Common myeloid progenitor, CD34-positive (primary cell): ENCODE data around the gene MNT.

Experiments
- CTCF ChIA-PET: fragments of 350-600 bp; sonication (Branson Sonifier 250); formaldehyde crosslinking; loops from one replicate; lab custom pipeline; 2021; ENCODE audit warnings: antibody characterized with exemption; lab: Charles Lee
- POLR2A ChIA-PET: fragments of 350-600 bp; sonication (Branson Sonifier 250); formaldehyde crosslinking; loops from one replicate; lab custom pipeline; 2021; ENCODE audit warnings: antibody characterized with exemption; lab: Charles Lee
- DNase-seq, 3 donors: peaks; one replicate each; pipeline versions ENCODE4 v3.0.0 to v3.0.0-alpha.2; 2013
- H3K27ac ChIP-seq, 2 experiments: 1 replicate in 1 of 2; 2 replicates in 1 of 2; pipeline ENCODE4 v1.7.0; 2013; ENCODE audit warnings: inconsistent platforms in 2 of 2, low read length in 2 of 2, mild to moderate bottlenecking in 2 of 2, low read depth in 1 of 2, moderate library complexity in 1 of 2; ENCODE audit not compliant: severe bottlenecking in 2 of 2, insufficient read depth in 1 of 2, poor library complexity in 1 of 2
- H3K27me3 ChIP-seq, 5 experiments: replicated peaks in 2 of 5; 1 replicate in 3 of 5; 2 replicates in 2 of 5; pipeline versions ENCODE4 v1.6.1 to v1.7.0; 2013; ENCODE audit warnings: low read length in 4 of 5, mild to moderate bottlenecking in 2 of 5, moderate library complexity in 2 of 5, inconsistent platforms in 1 of 5; ENCODE audit not compliant: insufficient read depth in 5 of 5, control insufficient read depth in 4 of 5
- H3K36me3 ChIP-seq, 4 experiments: 1 replicate in 2 of 4; 2 replicates in 2 of 4; pipeline versions ENCODE4 v1.6.1 to v1.7.0; 2013; ENCODE audit warnings: low read length in 3 of 4, control low read depth in 1 of 4, mild to moderate bottlenecking in 1 of 4; ENCODE audit not compliant: control insufficient read depth in 4 of 4, insufficient read depth in 4 of 4
- H3K4me1 ChIP-seq, 4 experiments: 1 replicate in 3 of 4; 2 replicates in 1 of 4; pipeline versions ENCODE4 v1.6.1 to v1.7.1; 2013; ENCODE audit warnings: low read length in 3 of 4, mild to moderate bottlenecking in 3 of 4, control low read depth in 1 of 4, inconsistent platforms in 1 of 4, moderate library complexity in 1 of 4; ENCODE audit not compliant: control insufficient read depth in 4 of 4, insufficient read depth in 4 of 4; ENCODE audit errors: control extremely low read depth in 1 of 4
- H3K4me3 ChIP-seq, 7 experiments: 1 replicate in 4 of 7; 2 replicates in 3 of 7; pipeline versions ENCODE4 v1.5.1 to v1.7.0; 2013; ENCODE audit warnings: mild to moderate bottlenecking in 7 of 7, low read length in 6 of 7, moderate library complexity in 6 of 7, inconsistent platforms in 2 of 7, low read depth in 2 of 7, control low read depth in 1 of 7; ENCODE audit not compliant: insufficient read depth in 4 of 7, control insufficient read depth in 1 of 7; ENCODE audit errors: extremely low read depth in 1 of 7
- H3K9me3 ChIP-seq, 5 experiments: 1 replicate in 4 of 5; 2 replicates in 1 of 5; pipeline versions ENCODE4 v1.6.1 to v1.7.1; 2013; ENCODE audit warnings: low read length in 4 of 5, mild to moderate bottlenecking in 2 of 5, inconsistent platforms in 1 of 5, low read depth in 1 of 5, moderate library complexity in 1 of 5; ENCODE audit not compliant: control insufficient read depth in 4 of 5, insufficient read depth in 2 of 5; ENCODE audit errors: control extremely low read depth in 1 of 5
- WGBS: methylation state at CpG from one replicate; pipeline ENCODE4 v1.1.5; 2013; ENCODE audit not compliant: insufficient coverage; 5-methylcytosine and 5-hydroxymethylcytosine counted together

Gene MNT

DNA sequence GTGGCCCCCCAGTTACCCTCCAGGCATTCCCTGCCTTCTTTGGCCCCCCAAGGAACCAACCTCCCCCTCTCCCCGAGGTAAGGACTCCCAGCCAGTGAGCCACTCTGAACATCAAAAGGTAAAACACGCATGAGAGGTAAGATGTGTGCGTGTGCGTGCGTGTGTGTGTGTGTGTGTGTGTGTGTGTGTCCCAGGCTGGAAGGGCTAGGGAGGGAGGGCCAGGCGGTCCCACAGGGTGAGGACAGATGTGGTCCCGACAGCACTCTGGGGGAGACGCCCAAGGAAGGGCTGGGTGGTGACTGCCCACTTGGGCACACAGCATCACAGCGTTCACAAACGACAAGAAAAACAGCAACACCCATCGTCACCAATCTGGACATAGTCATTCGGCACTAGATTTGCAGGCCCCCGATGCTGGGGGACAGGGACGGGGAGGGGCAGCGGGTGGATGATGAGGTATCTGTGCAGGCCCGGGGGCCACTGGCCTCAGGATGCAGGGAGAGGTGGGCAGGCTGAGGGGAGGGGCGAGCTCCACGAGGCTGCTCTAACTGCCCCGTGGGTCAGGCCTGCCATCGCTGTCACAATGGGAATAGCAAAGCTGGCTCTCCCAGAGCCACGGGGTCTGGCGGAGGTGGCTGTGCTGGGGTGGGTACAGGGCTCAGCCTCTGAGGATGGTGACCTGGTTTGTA is 16.3 kb downstream of the MNT start:
- no peak for DNase-seq
- peaks cover 0 to 2% (median 0%) of the 10 kb centered on the region in 4 experiments for H3K4me1 ChIP-seq
- no peaks in the 10 kb centered on the region for H3K9me3 ChIP-seq
- ChIA-PET POLR2A (interaction anchor here (0.6 to 1.5 kb wide), 3 partner anchors 14 to 404 kb away, joined by 3 to 4 read pairs (median 3); no protein-coding TSS in a partner anchor), CTCF (interaction anchor here (0.9 to 18.5 kb wide), 7 partner anchors 11 to 290 kb away, joined by 3 to 311 read pairs (median 12); no protein-coding TSS in a partner anchor)
- no peaks in the 10 kb centered on the region for H3K27me3 ChIP-seq
- no peak overlapping the region for H3K4me3 ChIP-seq
- WGBS: 93% methylated on average over 18 of the region's 22 CpGs
- no peak overlapping the region for H3K27ac ChIP-seq
- peaks cover 6 to 56% (median 42%) of the 10 kb centered on the region in 4 experiments for H3K36me3 ChIP-seq

DNA sequence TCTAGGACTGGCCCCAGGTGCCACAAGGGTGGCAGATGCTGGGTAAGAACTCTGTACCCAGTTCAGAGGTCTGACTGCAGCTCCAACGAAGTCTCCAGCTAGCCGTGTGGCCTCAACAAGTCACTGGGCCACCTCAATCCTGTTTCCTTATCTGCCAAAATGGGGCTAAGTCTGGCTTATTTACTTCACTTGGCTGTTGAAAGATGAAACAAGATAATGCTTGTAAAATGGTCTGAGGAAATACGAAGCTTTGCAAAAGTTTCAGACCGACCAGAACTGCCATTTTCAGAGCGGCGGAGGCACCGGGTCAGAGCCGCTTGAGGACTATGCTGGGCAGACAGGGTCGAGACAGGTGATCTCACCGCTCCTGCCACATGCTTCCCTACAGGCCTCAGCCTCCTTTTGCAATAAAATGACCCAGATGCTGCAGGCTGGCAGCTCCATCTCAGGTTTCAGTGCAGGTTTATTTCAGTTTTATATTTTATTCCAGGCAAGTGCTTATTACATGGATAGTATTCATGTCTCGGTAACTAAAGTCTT is 17.2 kb downstream of the MNT start:
- H3K27me3 ChIP-seq: no peaks in the 10 kb centered on the region
- peaks cover 6 to 64% (median 48%) of the 10 kb centered on the region in 4 experiments for H3K36me3 ChIP-seq
- H3K4me3 ChIP-seq: no peak overlapping the region
- DNase-seq: no peak
- no peaks in the 10 kb centered on the region for H3K9me3 ChIP-seq
- ChIA-PET POLR2A (interaction anchor here (0.5 to 1.5 kb wide), 4 partner anchors 9 to 57 kb away, joined by 3 to 4 read pairs (median 4); no protein-coding TSS in a partner anchor), CTCF (interaction anchor here (0.6 to 18.5 kb wide), 12 partner anchors 9 to 317 kb away, joined by 3 to 311 read pairs (median 10); partner anchors contain the start of gene MNT)
- 90% methylated on average over 10 of the region's 11 CpGs for WGBS
- no peaks in the 10 kb centered on the region for H3K4me1 ChIP-seq
- H3K27ac ChIP-seq: no peak overlapping the region

DNA sequence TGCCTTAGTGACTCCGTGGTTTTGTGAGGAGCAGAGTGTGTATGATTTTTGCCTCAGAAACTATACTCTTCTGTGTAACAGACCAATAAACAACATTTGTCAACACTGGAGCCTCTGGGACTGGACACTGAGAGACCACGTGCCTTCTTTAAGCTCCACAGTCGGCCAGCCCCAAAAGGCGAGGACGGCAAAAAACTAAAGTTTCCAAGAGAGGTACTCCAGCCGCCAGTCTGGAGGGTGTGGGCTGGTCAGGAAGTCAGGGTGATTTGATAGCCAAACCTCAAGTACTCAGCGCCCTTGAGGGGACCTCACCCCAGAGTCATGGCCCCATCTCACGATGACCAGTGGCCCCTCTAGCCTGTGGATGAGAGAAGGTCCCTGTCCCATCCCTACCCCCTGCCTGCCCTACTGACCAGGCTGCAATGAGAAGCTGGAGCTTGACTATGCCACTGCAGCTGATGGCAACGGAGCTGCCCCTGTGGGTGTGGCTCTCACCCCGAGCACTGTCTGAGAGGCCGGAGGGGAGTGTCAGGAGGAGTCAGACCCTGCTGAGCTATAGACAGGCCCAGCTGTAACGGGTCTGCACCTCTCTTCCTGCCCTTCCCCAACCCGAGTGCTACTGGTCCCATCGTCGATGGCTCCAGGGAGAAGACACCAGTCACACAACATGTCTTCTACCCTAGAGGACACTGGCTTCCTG is 19.8 kb downstream of the MNT start:
- WGBS: 92% methylated on average over 15 of the region's 15 CpGs
- Histone ChIP-seq H3K9me3 (no peaks in the 10 kb centered on the region), H3K4me3 (no peak overlapping the region), H3K36me3 (peaks cover 2 to 61% (median 46%) of the 10 kb centered on the region in 4 experiments), H3K27me3 (no peaks in the 10 kb centered on the region), H3K4me1 (no peaks in the 10 kb centered on the region), H3K27ac (no peak overlapping the region)
- POLR2A ChIA-PET: interaction anchor here (1.8 kb wide), 1 partner anchor 35 kb away, joined by 21 read pairs; no protein-coding TSS in a partner anchor
- DNase-seq: no peak
- CTCF ChIA-PET: interaction anchor here (1.0 to 18.5 kb wide), 16 partner anchors 8 to 632 kb away, joined by 3 to 311 read pairs (median 8); no protein-coding TSS in a partner anchor

- no peaks in the 10 kb centered on the region for H3K27me3 ChIP-seq
- ChIA-PET CTCF (interaction anchor here (1.7 to 18.5 kb wide), 5 partner anchors 23 to 40 kb away, joined by 6 to 311 read pairs (median 48); no protein-coding TSS in a partner anchor), POLR2A (no interaction called here)
- no peaks in the 10 kb centered on the region for H3K9me3 ChIP-seq
- 93% methylated on average over 15 of the region's 16 CpGs for WGBS
- no peak overlapping the region for H3K4me3 ChIP-seq
- DNase-seq: no peak
- H3K27ac ChIP-seq: no peak overlapping the region
- no peaks in the 10 kb centered on the region for H3K4me1 ChIP-seq
- peaks cover 1 to 61% (median 46%) of the 10 kb centered on the region in 4 experiments for H3K36me3 ChIP-seq
These were observed 20.5 kb downstream of the MNT start for GRCh38 chr17:2380226-2380922.

- H3K4me1 ChIP-seq: no peaks in the 10 kb centered on the region
- ChIA-PET POLR2A (no interaction called here), CTCF (interaction anchor here (1.2 to 18.5 kb wide), 3 partner anchors 11 to 41 kb away, joined by 3 to 311 read pairs (median 4); no protein-coding TSS in a partner anchor)
These were observed 21.2 kb downstream of the MNT start for GRCh38 chr17:2379489-2380225.

GRCh38 chr17:2378905-2379304 is 22.0 kb downstream of the MNT start:
- H3K4me3 ChIP-seq: no peak overlapping the region
- H3K4me1 ChIP-seq: no peaks in the 10 kb centered on the region
- ChIA-PET POLR2A (no interaction called here), CTCF (interaction anchor here (1.2 to 18.5 kb wide), 3 partner anchors 10 to 42 kb away, joined by 3 to 311 read pairs (median 4); no protein-coding TSS in a partner anchor)
- peaks cover 0 to 64% (median 47%) of the 10 kb centered on the region in 4 experiments for H3K36me3 ChIP-seq
- no peaks in the 10 kb centered on the region for H3K9me3 ChIP-seq
- H3K27me3 ChIP-seq: no peaks in the 10 kb centered on the region
- no peak overlapping the region for H3K27ac ChIP-seq
- 100% methylated on average over 5 of the region's 11 CpGs for WGBS
- DNase-seq: no peak

More at GRCh38 chr17:2379489-2380225, 21.2 kb downstream of the MNT start:
- Histone ChIP-seq H3K27ac (no peak overlapping the region), H3K4me3 (no peak overlapping the region), H3K36me3 (peaks cover 0 to 64% (median 46%) of the 10 kb centered on the region in 4 experiments), H3K27me3 (no peaks in the 10 kb centered on the region), H3K9me3 (no peaks in the 10 kb centered on the region)
- 92% methylated on average over 22 of the region's 25 CpGs for WGBS
- DNase-seq: no peak
